ENCODE measurements around the gene KLK7.
A peak's percentile ranks its signal among the peaks of the same experiment; 100 is the strongest.

Gene KLK7

GRCh38 chr19:50983625-50984292 is at the start of gene KLK7:
Gene KLK7 (minus strand): TSS chr19:50983917. CDS start chr19:50982399, 1,518 bp downstream.
- no peak for DNase-seq

GRCh38 chr19:51031880-51032225 is 48.1 kb upstream of the KLK7 start:
- DNase-seq: no peak

DNA sequence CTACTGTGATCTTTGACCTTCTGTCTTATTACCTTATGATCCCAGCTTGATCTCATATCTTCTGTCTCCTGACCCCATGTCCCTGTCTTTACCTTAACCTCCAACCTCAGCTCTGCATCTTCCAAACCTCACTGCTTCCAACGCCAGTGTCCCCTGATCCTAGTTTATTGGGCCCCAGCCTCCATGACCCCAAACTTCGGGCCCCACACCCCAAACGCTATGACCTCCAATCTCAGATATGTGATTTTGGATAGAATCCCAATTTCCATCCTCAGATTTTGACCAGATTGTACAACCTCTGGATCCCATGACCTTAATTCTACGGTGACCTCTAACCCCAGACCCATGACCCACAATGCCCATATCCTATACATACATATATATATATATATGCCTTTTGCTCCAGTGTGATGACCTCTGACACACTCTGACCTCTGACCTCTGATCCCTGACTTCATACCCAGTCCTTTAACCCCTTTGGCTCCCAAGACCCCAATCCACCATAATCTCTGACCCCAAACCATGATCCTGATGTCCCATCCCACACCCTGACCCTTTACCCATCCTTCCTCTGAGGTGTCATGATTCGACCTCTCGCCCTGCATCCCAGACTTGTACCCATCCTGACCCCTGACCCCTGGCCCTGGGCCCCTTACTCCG is 47.6 kb upstream of the KLK7 start:
- DNase-seq: no peak

DNA sequence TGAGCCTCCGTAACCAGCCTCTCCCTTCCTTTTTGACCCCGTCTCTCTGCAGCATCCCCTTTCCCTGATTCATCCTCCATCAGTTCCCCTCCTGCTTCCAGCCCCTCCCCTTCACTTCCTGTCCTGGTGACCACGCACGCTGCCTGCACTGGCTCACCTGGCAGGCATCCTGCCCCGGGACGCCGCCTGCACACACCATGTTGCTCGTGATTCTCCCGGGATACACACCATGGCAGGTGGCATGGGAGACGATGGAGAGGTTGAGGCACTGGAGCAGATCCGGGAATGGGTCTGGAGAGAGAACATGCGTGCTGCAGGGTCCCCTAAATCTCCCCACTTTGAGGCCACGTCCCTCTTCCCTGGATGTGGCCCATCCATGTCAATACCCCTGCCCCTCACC is 46.9 kb upstream of the KLK7 start:
- DNase-seq: no peak

- DNase-seq: no peak
Measured at GRCh38 chr19:51029718-51030117, 46.0 kb upstream of the KLK7 start.

DNA sequence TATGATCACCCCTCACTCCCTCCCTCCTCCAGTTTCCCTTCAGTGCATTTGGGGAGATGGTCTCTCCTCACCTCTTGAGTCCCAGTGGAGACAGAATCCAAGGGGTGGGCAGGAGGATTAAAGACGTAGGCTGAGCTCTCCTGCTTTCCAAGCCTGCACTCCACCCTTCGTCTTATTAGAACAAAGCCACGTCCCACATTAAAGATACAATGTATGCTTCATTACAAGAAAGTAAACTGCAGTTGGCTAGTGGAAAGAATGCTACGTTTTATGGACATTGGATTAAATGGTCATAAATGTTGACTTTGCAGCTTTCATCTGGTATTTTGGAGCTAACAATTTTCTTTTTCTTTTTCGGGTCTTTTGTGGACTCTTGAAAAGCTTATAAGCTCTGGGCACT is 44.2 kb upstream of the KLK7 start:
- DNase-seq: no peak

DNA sequence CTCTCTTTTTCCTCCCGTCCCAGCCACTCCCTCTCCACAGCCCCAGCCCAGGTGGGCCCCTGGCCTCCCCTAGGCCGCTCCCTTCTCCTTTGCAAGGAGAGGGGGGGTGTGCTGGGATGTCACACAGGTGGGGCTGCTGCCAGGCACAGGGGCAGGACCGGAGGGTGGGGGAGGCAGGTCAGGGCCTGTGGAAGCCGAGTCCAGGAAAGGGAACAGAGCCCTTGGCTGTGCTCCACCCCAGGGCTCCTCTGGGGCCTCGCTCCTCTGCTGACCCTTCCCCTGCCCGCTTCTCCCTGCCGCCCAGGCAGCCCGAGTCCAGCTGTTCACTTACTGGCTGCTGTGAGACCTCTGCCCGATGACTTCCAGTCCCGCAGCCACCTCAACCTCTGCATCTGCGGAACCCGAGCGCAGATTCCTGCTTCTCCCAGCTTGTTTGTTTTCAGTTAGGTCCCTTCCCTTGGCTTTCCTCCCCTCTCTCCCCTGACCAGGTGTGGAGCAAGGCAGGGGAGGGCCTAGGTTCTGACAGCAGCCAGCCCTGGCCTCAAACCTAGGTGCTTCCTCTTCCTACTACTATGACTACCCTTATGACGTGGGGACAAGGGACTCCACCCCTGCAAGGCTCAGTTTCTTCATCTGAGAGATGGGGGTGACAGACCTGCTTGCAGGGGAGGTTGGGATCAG is 43.5 kb upstream of the KLK7 start:
- peak; percentile 19 for DNase-seq

GRCh38 chr19:51026554-51026831 is 42.8 kb upstream of the KLK7 start, which contains the start of gene KLK11:
Gene KLK11 (minus strand): TSS chr19:51026616. CDS start chr19:51025631, 985 bp downstream.
- peak; percentile 60 for DNase-seq

GRCh38 chr19:51025809-51026553 is 42.3 kb upstream of the KLK7 start:
- no peak for DNase-seq

- DNase-seq: peak; percentile 18
Measured at GRCh38 chr19:51025401-51025800, 41.7 kb upstream of the KLK7 start.

DNA sequence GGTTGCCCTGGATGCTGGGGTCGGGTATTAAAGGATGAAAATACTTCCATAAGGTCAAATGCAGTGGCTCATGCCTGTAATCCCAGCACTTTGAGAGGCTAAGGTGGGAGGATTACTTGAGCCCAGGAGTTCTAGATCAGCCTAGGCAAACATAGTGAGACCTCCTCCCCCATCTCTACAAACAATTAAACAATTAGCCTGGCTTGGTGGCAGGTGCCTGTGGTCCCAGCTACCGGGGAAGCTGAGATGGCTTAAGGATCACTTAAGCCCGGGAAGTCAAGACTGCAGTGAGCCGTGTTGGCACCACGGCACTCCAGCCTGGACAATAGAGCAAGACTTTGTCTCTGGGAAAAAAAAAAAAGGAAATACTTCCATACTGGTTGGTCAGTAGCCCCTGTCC is 41.2 kb upstream of the KLK7 start:
- peak; percentile 69 for DNase-seq

GRCh38 chr19:51023946-51024345 is 40.2 kb upstream of the KLK7 start:
- DNase-seq: no peak

DNA sequence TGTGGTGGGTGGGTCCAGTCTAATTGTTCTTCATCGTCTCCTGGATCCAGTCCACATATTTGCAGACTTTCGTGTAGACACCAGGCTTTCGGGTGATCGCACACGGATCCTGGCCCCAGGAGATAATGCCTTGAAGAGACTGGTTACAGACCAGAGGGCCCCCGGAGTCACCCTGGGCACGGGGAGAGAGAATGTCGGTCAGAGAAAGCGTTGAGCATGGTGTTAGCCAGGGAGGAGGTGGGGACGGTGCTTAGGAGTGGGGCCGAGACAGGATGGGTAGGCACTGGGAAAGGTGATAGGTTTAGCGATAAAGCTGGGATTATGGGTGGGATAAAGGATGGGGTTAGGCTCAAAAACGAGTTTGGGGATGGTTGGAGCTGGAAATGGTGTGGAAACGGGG is 38.8 kb upstream of the KLK7 start:
- no peak for DNase-seq

GRCh38 chr19:51020988-51021651 is 37.4 kb upstream of the KLK7 start:
- DNase-seq: peak; percentile 73

DNA sequence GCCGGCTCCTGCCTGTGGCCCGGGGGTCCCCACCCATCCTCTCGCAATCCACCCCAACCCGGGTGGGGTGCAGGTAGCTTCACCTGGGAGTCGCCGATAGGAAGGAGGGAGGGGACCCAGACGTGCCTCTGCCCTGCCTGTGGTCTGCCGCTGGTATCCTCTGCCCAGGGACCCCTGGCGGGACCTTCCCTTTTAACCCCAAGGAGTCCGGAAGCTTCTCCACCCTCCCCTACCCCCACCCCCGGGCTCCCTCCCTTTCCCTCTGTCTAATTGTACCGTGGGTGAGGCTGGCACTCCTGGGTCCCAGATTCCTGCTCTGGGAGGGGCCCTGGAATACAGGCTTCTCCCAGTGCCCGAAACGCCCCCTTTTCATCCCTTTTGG is 35.8 kb upstream of the KLK7 start, which contains the start of gene KLK10:
KLK10 (minus strand) TSS at position 166 of the 382 bp plus-strand sequence. CDS start 579 bp downstream, outside the sequence.
- DNase-seq: no peak

DNA sequence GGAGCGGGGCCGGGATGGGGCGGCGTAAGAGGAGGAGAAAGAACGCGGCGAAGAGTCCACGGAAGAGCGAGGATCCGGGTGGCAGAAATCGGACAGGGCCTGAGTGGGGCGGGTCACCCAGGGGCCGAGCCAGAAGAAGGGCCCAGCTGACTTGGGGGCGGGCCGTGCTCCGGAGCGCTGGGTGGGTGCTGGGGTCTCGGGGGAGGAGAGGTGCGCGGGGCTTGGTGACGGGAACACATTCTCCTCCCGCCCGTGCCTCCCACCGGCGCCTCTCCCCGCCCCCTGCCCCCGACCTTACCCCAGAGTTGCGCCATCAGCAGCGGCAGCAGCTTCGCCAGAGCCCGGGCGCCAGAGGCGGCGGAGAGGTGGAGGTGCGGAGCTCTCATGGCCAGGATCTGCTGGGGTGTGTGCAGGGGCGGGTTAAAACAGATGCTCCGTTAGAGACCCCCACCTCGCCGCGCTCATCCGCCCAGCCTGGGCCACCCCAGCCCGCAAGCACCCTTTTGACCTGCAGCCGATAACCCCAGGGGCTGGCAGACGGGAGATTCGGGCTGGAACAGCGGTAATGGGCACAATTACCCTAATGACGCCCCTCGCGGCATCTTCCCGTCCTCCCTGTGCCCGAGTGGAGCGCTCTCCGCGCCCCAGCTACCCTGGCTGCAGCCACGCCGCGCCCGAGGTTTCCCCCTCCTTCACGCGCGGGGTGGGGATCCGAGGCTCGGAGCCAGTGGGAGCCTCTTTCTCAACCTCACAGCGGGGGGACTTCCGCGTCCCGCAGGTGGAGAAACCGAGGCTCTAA is 35.2 kb upstream of the KLK7 start:
- DNase-seq: no peak

- DNase-seq: peak; percentile 59
Measured at GRCh38 chr19:51016798-51017683, 33.3 kb upstream of the KLK7 start.

- DNase-seq: no peak
Measured at GRCh38 chr19:51015691-51016267, 32.1 kb upstream of the KLK7 start.

DNA sequence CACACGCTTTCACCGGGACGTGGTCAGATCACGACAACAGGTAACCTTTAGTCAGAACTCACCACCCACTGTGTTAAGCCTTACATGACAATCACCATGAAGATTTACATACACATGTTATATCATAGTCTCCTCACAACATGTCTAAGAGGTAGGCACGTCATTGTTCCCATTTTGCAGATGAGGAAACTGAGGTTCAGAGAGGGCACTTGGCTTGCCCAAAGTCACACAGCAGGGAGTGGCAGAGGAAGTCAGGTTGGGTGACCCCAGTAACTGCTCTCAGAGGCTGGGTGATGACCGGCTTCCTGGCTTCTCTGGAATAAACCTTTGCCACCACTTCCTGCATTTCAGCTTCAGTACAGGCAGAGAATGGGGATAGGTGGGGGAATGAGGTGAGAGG is 30.5 kb upstream of the KLK7 start:
- DNase-seq: no peak

DNA sequence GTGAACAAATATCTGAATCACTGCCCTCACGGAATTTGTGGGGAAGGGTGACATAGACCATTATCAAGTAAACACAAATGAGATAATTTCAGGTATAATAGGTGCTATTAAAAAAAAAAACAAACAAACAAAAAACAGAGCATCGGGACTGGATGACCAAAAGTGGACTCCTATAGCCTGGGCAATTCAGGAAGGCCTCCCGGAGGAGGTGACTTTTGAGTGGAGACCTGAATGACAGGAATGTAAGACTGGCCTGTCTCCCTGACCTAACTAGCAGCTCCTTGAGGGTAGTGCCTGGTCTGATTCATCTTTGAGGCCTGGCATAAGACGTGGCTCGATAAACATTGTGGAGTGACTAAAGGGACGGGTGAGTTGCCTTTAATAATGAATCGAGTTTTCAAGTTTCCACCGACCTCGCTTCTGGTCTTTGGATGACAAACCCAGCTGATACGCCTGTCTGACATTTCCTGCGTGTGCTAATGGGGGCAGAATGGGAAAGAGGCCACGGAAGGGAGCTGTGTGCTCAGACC is 29.0 kb upstream of the KLK7 start:
- no peak for DNase-seq

Measured in NCI-H510A treated with DMSO at 0.1 percent for 48 hours (cell line).